H1 (cell line): ENCODE data around the gene CIAO3. TPM values are rescaled to one million over a fixed set of nuclear protein-coding genes. Genes with fewer than 3 reads are reported as not detected.

Experiments used
- ASH2L ChIP-seq: fragments of 200-600, 300-600 bp; sonication (generic); IDR thresholded peaks from one replicate; pipeline ENCODE4 v1.7.1; 2017; ENCODE audit warnings: low read length
- BACH1 ChIP-seq: IDR thresholded peaks from 2 replicates; pipeline ENCODE4 v1.6.1; 2012; ENCODE audit warnings: low read length, improper control_type of control experiment
- KDM1A ChIP-seq: fragments of 200-600, 300-600 bp; sonication (generic); IDR thresholded peaks from 2 replicates; pipeline ENCODE4 v1.7.1; 2016; ENCODE audit warnings: mild to moderate bottlenecking, low read length, borderline replicate concordance
- NANOG ChIP-seq: IDR thresholded peaks from 2 replicates; pipeline ENCODE4 v1.6.1; 2011; ENCODE audit warnings: low read length, low read depth, mild to moderate bottlenecking, inconsistent platforms; ENCODE audit not compliant: insufficient read depth, poor library complexity, severe bottlenecking
- PHF8 ChIP-seq: fragments of 200-600 bp; sonication (generic); conservative IDR thresholded peaks from 2 replicates; pipeline ENCODE4 v1.7.1; 2012; ENCODE audit warnings: low read depth, mild to moderate bottlenecking, inconsistent platforms, low read length, moderate library complexity
- SIN3A ChIP-seq, 2 experiments: IDR thresholded peaks in 1 of 2; conservative IDR thresholded peaks in 1 of 2; 2 replicates each; pipeline ENCODE4 v1.6.1; 2011 to 2012; ENCODE audit warnings: low read length in 2 of 2, improper control_type of control experiment in 1 of 2, low read depth in 1 of 2, mild to moderate bottlenecking in 1 of 2
- SIX5 ChIP-seq: IDR thresholded peaks from 2 replicates; pipeline ENCODE4 v1.6.1; 2011; ENCODE audit warnings: mild to moderate bottlenecking, low read depth, low read length
- TBP ChIP-seq: IDR thresholded peaks from 2 replicates; pipeline ENCODE4 v1.6.1; 2011; ENCODE audit warnings: low read depth, low read length, improper control_type of control experiment
- TEAD4 ChIP-seq: IDR thresholded peaks from 2 replicates; pipeline ENCODE4 v1.6.1; 2012; ENCODE audit warnings: low read depth, low read length, inconsistent platforms, mixed read lengths
- microRNA counts: library from miRNA; unstranded; fragments of <30 nt; microRNA quantifications from one replicate; lab custom pipeline; 2015
- microRNA-seq, 2 experiments: library from miRNA; unstranded; fragments of <30 nt; microRNA quantifications; one replicate each; pipeline versions ENCODE4 to v1.2.0, GENCODE V29; 2016 to 2020; ENCODE audit warnings: borderline microRNAs expressed in 2 of 2, borderline number of aligned reads in 2 of 2, borderline replicate concordance in 1 of 2
- polyA plus RNA-seq, 7 experiments: library from polyadenylated mRNA; depleted of rRNA in 3 of 7; stranded (reverse) in 5 of 7; unstranded in 2 of 7; fragments of >200 nt in 5 of 7; fragments of 200-250 nt in 2 of 7; gene quantifications; 1 replicate in 5 of 7; 2 replicates in 1 of 7; 4 replicates in 1 of 7; pipeline versions ENCODE4 v1.2.1 to v1.2.3, GENCODE V29; 2011 to 2013; ENCODE audit warnings: missing spikeins in 2 of 7, mixed read lengths in 2 of 7
- small RNA-seq: library from polyadenylated mRNA; stranded (forward); fragments of <200 nt; extraction: miRNeasy Mini kit (QIAGEN cat#:217004); gene quantifications from one replicate; pipeline ENCODE3, GENCODE V24; 2013; ENCODE audit not compliant: insufficient read depth
- total RNA-seq: library from RNA; stranded (reverse); fragmentation: NEBNext Ultra II Directional; extraction: Animal tissue kit (Norgen Biotek cat#: 25700); gene quantifications from 2 replicates; pipeline ENCODE4 v1.2.1, GENCODE V29; 2021
- TF ChIP-seq, protein P1 (sequence below), 3 experiments: IDR thresholded peaks; 1 replicate in 2 of 3; 2 replicates in 1 of 3; pipeline versions ENCODE4 v1.5.1 to v1.6.1; 2011; ENCODE audit warnings: low read length in 3 of 3, mild to moderate bottlenecking in 3 of 3, inconsistent platforms in 2 of 3, low read depth in 1 of 3, moderate library complexity in 1 of 3; ENCODE audit not compliant: insufficient read depth in 1 of 3; ENCODE audit errors: control extremely low read depth in 1 of 3

CIAO3 gene
- total and polyA plus RNA-seq, 2 of the 8 experiments (the other 6 are each of a cell fraction or from before 2014, with no cell fraction given), result 20.0 to 20.4 TPM

DNA sequence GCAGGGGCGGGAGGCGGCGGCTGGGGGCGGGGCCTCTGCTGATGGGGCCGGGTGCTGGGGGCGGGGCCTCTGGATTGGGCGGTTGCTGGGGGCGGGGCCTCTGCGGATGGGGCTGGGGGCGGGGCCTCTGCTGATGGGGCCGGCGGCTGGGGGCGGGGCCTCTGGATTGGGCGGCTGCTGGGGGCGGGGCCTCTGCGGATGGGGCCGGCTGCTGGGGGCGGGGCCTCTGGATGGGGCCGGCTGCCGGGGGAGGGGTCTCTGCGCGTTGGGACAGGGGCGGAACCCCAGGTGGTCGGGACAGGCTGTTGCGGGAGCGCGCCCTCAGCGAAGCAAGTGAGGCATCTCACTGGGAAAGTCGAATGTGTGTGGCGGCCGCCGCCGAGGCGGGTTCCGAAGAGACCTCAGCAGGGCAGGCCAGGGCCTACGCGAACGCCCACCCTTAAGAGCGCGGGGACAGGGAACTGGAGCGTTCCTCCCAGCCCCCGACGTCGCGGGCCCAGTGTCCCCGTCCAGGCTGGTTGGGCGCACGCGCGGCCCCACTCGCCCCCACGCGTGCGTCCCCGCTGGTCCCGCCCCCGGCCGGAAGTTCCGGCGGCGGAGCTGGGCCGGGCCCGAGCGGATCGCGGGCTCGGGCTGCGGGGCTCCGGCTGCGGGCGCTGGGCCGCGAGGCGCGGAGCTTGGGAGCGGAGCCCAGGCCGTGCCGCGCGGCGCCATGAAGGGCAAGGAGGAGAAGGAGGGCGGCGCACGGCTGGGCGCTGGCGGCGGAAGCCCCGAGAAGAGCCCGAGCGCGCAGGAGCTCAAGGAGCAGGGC is 60.8 kb downstream of the CIAO3 start, which contains the start of gene STUB1 (continued):
- TF ChIP-seq, protein P1, sequence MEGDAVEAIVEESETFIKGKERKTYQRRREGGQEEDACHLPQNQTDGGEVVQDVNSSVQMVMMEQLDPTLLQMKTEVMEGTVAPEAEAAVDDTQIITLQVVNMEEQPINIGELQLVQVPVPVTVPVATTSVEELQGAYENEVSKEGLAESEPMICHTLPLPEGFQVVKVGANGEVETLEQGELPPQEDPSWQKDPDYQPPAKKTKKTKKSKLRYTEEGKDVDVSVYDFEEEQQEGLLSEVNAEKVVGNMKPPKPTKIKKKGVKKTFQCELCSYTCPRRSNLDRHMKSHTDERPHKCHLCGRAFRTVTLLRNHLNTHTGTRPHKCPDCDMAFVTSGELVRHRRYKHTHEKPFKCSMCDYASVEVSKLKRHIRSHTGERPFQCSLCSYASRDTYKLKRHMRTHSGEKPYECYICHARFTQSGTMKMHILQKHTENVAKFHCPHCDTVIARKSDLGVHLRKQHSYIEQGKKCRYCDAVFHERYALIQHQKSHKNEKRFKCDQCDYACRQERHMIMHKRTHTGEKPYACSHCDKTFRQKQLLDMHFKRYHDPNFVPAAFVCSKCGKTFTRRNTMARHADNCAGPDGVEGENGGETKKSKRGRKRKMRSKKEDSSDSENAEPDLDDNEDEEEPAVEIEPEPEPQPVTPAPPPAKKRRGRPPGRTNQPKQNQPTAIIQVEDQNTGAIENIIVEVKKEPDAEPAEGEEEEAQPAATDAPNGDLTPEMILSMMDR (IDR thresholded peaks at IDR 0.05; ENCODE audit: control extremely low read depth in 1 of 3, insufficient read depth in 1 of 3, low read depth in 1 of 3, low read length in 3 of 3), result no peak
- TF ChIP-seq TBP (peak; percentile 51; the same call in 1 of the 2 replicates), KDM1A (0 out of 2 replicates have a peak, but pooled peaks have one; percentile 10), BACH1 (peak; percentile 59; the same call in 1 of the 2 replicates), TEAD4 (no peak), SIN3A (conservative IDR thresholded peaks at IDR 0.05 in 1 of 2, IDR thresholded peaks at IDR 0.05 in 1 of 2; ENCODE audit: low read depth in 1 of 2, low read length in 2 of 2) (peak in 1 of 2 experiments; percentile 36; a peak in 1 of 4 replicates), ASH2L (peak; percentile 40), SIX5 (no peak), NANOG (no peak), PHF8 (peak; percentile 67)

MicroRNAs within 50 kb of the gene (microRNA counts, 767-probe panel; counts per million panel counts)
- 879 counts per million, percentile 95 among the panel's probes with 10 or more counts for microRNA hsa-miR-662 (lab: Ali Mortazavi, UCI)

Small RNA genes within 50 kb of the gene (microRNA-seq; reads per million reads assigned to microRNA genes)
- 0 reads per million in 2 experiments for gene MIR662

Small RNA genes within 50 kb of the gene (small RNA-seq; reads per million reads assigned to genes)
- not detected for gene MIR662

Other genes starting within 250 kb of the CIAO3 start
- gene CAPN15, start 213.3 kb downstream of the CIAO3 start, total RNA-seq, result 74.6 and 76.9 TPM in 2 replicates
- gene CAPN15, start 213.3 kb downstream of the CIAO3 start, polyA plus RNA-seq (2011; rRNA removed), result 38.9 and 68.4 TPM in 2 replicates
- gene PRR35, start 180.6 kb downstream of the CIAO3 start, total RNA-seq, result 0.50 and 0.61 TPM in 2 replicates
- gene PRR35, start 180.6 kb downstream of the CIAO3 start, polyA plus RNA-seq (2011; rRNA removed), result 0.38 and 0.52 TPM in 2 replicates
- gene NHLRC4, start 174.0 kb downstream of the CIAO3 start, total RNA-seq, result 0.75 and 0.76 TPM in 2 replicates
- 0.60 and 0.72 TPM in 2 replicates for gene NHLRC4, start 174.0 kb downstream of the CIAO3 start, polyA plus RNA-seq (2011; rRNA removed)
- gene PIGQ, start 171.0 kb downstream of the CIAO3 start, total RNA-seq, result 34.2 and 36.0 TPM in 2 replicates
- 49.2 and 80.4 TPM in 2 replicates for gene PIGQ, start 171.0 kb downstream of the CIAO3 start, polyA plus RNA-seq (2011; rRNA removed)
- gene RAB40C, start 150.9 kb downstream of the CIAO3 start, total RNA-seq, result 15.6 and 17.8 TPM in 2 replicates
- gene RAB40C, start 150.9 kb downstream of the CIAO3 start, polyA plus RNA-seq (2011; rRNA removed), result 13.9 and 18.6 TPM in 2 replicates
- 10.2 and 11.4 TPM in 2 replicates for gene WFIKKN1, start 110.0 kb downstream of the CIAO3 start, total RNA-seq
- 15.8 and 28.4 TPM in 2 replicates for gene WFIKKN1, start 110.0 kb downstream of the CIAO3 start, polyA plus RNA-seq (2011; rRNA removed)
- gene METTL26, start 104.7 kb downstream of the CIAO3 start, total RNA-seq, result 100 and 108 TPM in 2 replicates
- gene METTL26, start 104.7 kb downstream of the CIAO3 start, polyA plus RNA-seq (2011; rRNA removed), result 186 and 203 TPM in 2 replicates
- 45.4 and 45.7 TPM in 2 replicates for gene MCRIP2, start 99.2 kb downstream of the CIAO3 start, total RNA-seq
- 75.5 and 102 TPM in 2 replicates for gene MCRIP2, start 99.2 kb downstream of the CIAO3 start, polyA plus RNA-seq (2011; rRNA removed)
- gene WDR90, start 91.6 kb downstream of the CIAO3 start, total RNA-seq, result 44.4 and 47.2 TPM in 2 replicates
- 24.0 and 38.1 TPM in 2 replicates for gene WDR90, start 91.6 kb downstream of the CIAO3 start, polyA plus RNA-seq (2011; rRNA removed)
- gene RHOT2, start 72.9 kb downstream of the CIAO3 start, total RNA-seq, result 149 and 162 TPM in 2 replicates
- gene RHOT2, start 72.9 kb downstream of the CIAO3 start, polyA plus RNA-seq (2011; rRNA removed), result 194 and 320 TPM in 2 replicates
- gene RHBDL1, start 65.3 kb downstream of the CIAO3 start, total RNA-seq, result 4.0 TPM in 2 replicates
- gene RHBDL1, start 65.3 kb downstream of the CIAO3 start, polyA plus RNA-seq (2011; rRNA removed), result 8.1 and 14.0 TPM in 2 replicates
- 87.3 and 89.9 TPM in 2 replicates for gene STUB1, start 60.6 kb downstream of the CIAO3 start, total RNA-seq
- 103 and 151 TPM in 2 replicates for gene STUB1, start 60.6 kb downstream of the CIAO3 start, polyA plus RNA-seq (2011; rRNA removed)
- 46.4 and 49.0 TPM in 2 replicates for gene JMJD8, start 56.7 kb downstream of the CIAO3 start, total RNA-seq
- gene JMJD8, start 56.7 kb downstream of the CIAO3 start, polyA plus RNA-seq (2011; rRNA removed), result 87.4 and 127 TPM in 2 replicates
- gene WDR24, start 50.6 kb downstream of the CIAO3 start, total RNA-seq, result 17.7 and 21.1 TPM in 2 replicates
- 15.1 and 26.0 TPM in 2 replicates for gene WDR24, start 50.6 kb downstream of the CIAO3 start, polyA plus RNA-seq (2011; rRNA removed)
- gene FBXL16, start 35.2 kb downstream of the CIAO3 start, total RNA-seq, result 10.3 and 12.5 TPM in 2 replicates
- 12.8 and 21.9 TPM in 2 replicates for gene FBXL16, start 35.2 kb downstream of the CIAO3 start, polyA plus RNA-seq (2011; rRNA removed)
- gene METRN, start 25.9 kb downstream of the CIAO3 start, total RNA-seq, result 18.7 and 19.1 TPM in 2 replicates
- gene METRN, start 25.9 kb downstream of the CIAO3 start, polyA plus RNA-seq (2011; rRNA removed), result 25.8 and 43.4 TPM in 2 replicates
- 26.5 and 31.8 TPM in 2 replicates for gene ANTKMT, start 19.9 kb downstream of the CIAO3 start, total RNA-seq
- gene ANTKMT, start 19.9 kb downstream of the CIAO3 start, polyA plus RNA-seq (2011; rRNA removed), result 26.6 and 50.3 TPM in 2 replicates
- 8.2 and 8.5 TPM in 2 replicates for gene CCDC78, start 14.6 kb downstream of the CIAO3 start, total RNA-seq
- 7.1 and 10.9 TPM in 2 replicates for gene CCDC78, start 14.6 kb downstream of the CIAO3 start, polyA plus RNA-seq (2011; rRNA removed)
- gene HAGHL, start 13.9 kb downstream of the CIAO3 start, total RNA-seq, result 23.1 and 26.6 TPM in 2 replicates
- gene HAGHL, start 13.9 kb downstream of the CIAO3 start, polyA plus RNA-seq (2011; rRNA removed), result 26.9 and 41.5 TPM in 2 replicates
- gene MSLN, start 19.7 kb upstream of the CIAO3 start, total RNA-seq, result 0.28 TPM in 1 of 2 replicates, not detected in the other
- gene MSLN, start 19.7 kb upstream of the CIAO3 start, polyA plus RNA-seq (2011; rRNA removed), result 0.31 and 0.50 TPM in 2 replicates
- 32.2 and 32.7 TPM in 2 replicates for gene RPUSD1, start 47.4 kb upstream of the CIAO3 start, total RNA-seq
- 61.8 and 81.8 TPM in 2 replicates for gene RPUSD1, start 47.4 kb upstream of the CIAO3 start, polyA plus RNA-seq (2011; rRNA removed)
- 98.3 and 104 TPM in 2 replicates for gene CHTF18, start 47.6 kb upstream of the CIAO3 start, total RNA-seq
- gene CHTF18, start 47.6 kb upstream of the CIAO3 start, polyA plus RNA-seq (2011; rRNA removed), result 75.3 and 156 TPM in 2 replicates
- not detected in 2 replicates for gene GNG13, start 59.7 kb upstream of the CIAO3 start, total RNA-seq
- not detected in 2 replicates for gene GNG13, start 59.7 kb upstream of the CIAO3 start, polyA plus RNA-seq (2011; rRNA removed)
- gene LMF1, start 230.0 kb upstream of the CIAO3 start, total RNA-seq, result 3.5 and 5.1 TPM in 2 replicates
- 9.0 and 9.1 TPM in 2 replicates for gene LMF1, start 230.0 kb upstream of the CIAO3 start, polyA plus RNA-seq (2011; rRNA removed)
- gene SOX8, start 240.8 kb upstream of the CIAO3 start, total RNA-seq, result 5.7 and 6.4 TPM in 2 replicates
- 2.2 and 4.5 TPM in 2 replicates for gene SOX8, start 240.8 kb upstream of the CIAO3 start, polyA plus RNA-seq (2011; rRNA removed)